Measurements from ENCODE around the gene KRTAP10-11. TPM values are rescaled to one million over a fixed set of nuclear protein-coding genes. Genes with fewer than 3 reads are reported as not detected.
"Not testable (repeated sequence)": the region's sequence is repeated elsewhere in the genome, so short reads cannot be mapped to it uniquely, and the experiment has no call there.

KRTAP10-11 gene
- total RNA-seq (not detected), polyA plus RNA-seq (not detected)
- long read RNA-seq, donor 1, result 0 reads
- long read RNA-seq, donor 2, partial matches to known transcripts, result 0 of 1 reads
- long read RNA-seq, donor 2, other reads (novel, unspliced or antisense), result 0 of 1 reads

GRCh38 chr21:44646366-44647221 lies at the start of gene KRTAP10-11:
TSS of gene KRTAP10-11 (plus strand) at chr21:44646414. CDS start at chr21:44646459, 45 bp downstream.
- H3K4me1 ChIP-seq; H3K27ac ChIP-seq; DNase-seq; intact Hi-C loops (cut with DNase I; ENCODE audit: low total_unique reads); H3K36me3 ChIP-seq; H3K4me3 ChIP-seq: not testable (repeated sequence)
- H3K9me3 ChIP-seq, result peaks cover 0 to 37% (median 32%) of the 10 kb centered on the region in 8 donors
- 76 to 83% (median 78%) methylated on average over 14 to 21 of the region's 21 CpGs for WGBS, 5 donors
- H3K27me3 ChIP-seq (replicated peaks in 1 of 7), result peaks cover 0 to 27% (median 0%) of the 10 kb centered on the region in 7 donors

- Histone ChIP-seq H3K4me1 (no peaks in the 10 kb centered on the region), H3K36me3 (no peaks in the 10 kb centered on the region), H3K27me3 (replicated peaks in 1 of 7) (peaks cover 0 to 38% (median 14%) of the 10 kb centered on the region in 7 donors), H3K4me3 (no peak overlapping the region), H3K27ac (no peak overlapping the region), H3K9me3 (peaks cover 0 to 11% (median 0%) of the 10 kb centered on the region in 8 donors)
- WGBS, 5 donors, result 80 to 88% (median 83%) methylated on average over 11 of the region's 11 CpGs
- DNase-seq, result no peak
- intact Hi-C loops (cut with DNase I; ENCODE audit: low total_unique reads), result no loop called here
- TF ChIP-seq POLR2AphosphoS5 (IDR thresholded peaks at IDR 0.05), result no peak
- TF ChIP-seq POLR2A (IDR thresholded peaks at IDR 0.05), result no peak
- no peak for TF ChIP-seq CTCF (IDR thresholded peaks at IDR 0.05 in 8 of 11, conservative IDR thresholded peaks at IDR 0.05 in 3 of 11)
Observed at GRCh38 chr21:44598061-44598460, 48.2 kb upstream of the KRTAP10-11 start.

DNA sequence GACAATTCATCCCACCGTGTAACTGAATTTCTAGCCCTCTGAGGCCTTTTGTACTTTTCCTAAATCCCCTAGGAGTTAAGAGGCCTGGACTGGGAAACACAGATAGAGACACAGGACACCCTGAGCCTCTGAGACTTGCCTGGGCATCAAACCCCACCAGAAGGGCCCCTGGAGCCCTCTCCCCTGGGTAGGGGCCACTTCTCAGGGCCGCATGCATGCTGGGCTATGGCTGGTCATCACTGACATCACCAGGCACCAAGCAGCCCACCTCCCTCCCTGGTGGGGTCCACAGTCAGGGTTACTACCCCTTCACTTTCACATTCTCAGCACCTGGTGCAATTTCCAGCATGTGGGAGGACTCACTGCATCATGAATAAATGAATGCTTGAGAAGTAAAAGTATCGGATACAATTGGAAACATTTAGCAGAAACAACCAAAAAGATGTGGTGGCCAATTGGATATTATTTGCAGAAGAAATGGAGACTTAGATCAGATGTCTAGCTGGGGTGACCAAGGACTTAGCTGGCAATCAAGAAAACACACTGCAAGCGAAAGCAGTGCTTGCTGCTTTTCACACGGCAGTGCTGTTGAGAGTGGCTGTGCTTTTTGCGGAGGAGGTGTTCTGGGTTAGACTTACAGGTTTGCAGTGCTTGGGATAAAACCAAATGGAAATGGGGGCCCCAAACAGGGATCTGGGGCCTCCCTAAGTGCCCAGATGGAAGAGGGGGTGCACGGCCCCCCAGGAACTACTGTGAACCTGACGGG lies 46.8 kb upstream of the KRTAP10-11 start:
- H3K27me3 ChIP-seq (replicated peaks in 1 of 7), result peaks cover 0 to 46% (median 21%) of the 10 kb centered on the region in 7 donors
- intact Hi-C loops (cut with DNase I; ENCODE audit: low total_unique reads), result loop anchor here (5.0 kb wide), 1 partner anchor 133 kb away; no protein-coding TSS in a partner anchor
- no peaks in the 10 kb centered on the region for H3K36me3 ChIP-seq
- no peak overlapping the region for H3K4me3 ChIP-seq
- H3K9me3 ChIP-seq, result peaks cover 0 to 14% (median 4%) of the 10 kb centered on the region in 8 donors
- no peak overlapping the region for H3K27ac ChIP-seq
- no peak for TF ChIP-seq POLR2AphosphoS5 (IDR thresholded peaks at IDR 0.05)
- no peak for TF ChIP-seq CTCF (IDR thresholded peaks at IDR 0.05 in 8 of 11, conservative IDR thresholded peaks at IDR 0.05 in 3 of 11)
- no peak for TF ChIP-seq POLR2A (IDR thresholded peaks at IDR 0.05)
- no peak for DNase-seq
- H3K4me1 ChIP-seq, result no peaks in the 10 kb centered on the region
- 79 to 90% (median 88%) methylated on average over 8 of the region's 8 CpGs for WGBS, 5 donors

DNA sequence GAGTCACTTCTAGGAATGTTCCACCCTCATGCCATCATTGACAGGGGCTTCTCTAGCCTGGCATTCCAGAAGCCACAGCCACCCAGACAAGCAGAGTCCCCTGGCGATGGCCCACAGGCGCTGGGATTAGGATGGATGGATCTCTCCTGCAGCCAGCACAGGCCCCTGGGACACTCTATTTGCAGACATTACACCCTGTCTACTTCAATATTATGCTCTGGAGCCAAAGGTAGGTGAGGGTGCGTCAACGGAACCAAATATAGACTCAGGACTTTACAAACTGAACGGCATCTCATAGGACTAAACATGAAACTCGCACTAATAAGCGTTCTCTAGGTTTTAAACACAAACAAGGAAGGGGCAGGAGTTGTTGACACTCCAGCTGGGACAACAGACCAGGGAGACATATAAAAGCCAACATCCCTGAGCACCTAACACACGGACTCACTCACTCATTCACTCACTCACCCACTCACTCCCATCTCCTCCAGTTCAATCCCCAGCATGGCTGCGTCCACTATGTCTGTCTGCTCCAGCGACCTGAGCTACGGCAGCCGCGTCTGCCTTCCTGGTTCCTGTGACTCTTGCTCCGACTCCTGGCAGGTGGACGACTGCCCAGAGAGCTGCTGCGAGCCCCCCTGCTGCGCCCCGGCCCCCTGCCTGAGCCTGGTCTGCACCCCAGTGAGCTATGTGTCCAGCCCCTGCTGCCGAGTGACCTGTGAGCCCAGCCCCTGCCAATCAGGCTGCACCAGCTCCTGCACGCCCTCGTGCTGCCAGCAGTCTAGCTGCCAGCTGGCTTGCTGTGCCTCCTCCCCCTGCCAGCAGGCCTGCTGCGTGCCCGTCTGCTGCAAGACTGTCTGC lies 45.9 kb upstream of the KRTAP10-11 start, which contains the start of gene KRTAP10-7:
Gene KRTAP10-7 (plus strand): TSS at position 480 of the 861 bp plus-strand sequence. CDS start 25 bp downstream, at position 505.
- H3K27me3 ChIP-seq (replicated peaks in 1 of 7), result peaks cover 0 to 46% (median 21%) of the 10 kb centered on the region in 7 donors
- not testable (repeated sequence) for DNase-seq, H3K36me3 ChIP-seq, H3K4me3 ChIP-seq, H3K4me1 ChIP-seq, H3K27ac ChIP-seq
- 78 to 91% (median 84%) methylated on average over 13 to 23 of the region's 23 CpGs for WGBS, 5 donors
- peaks cover 0 to 16% (median 4%) of the 10 kb centered on the region in 8 donors for H3K9me3 ChIP-seq
- intact Hi-C loops (cut with DNase I; ENCODE audit: low total_unique reads), result loop anchor here (5.0 kb wide), 1 partner anchor 132 kb away; no protein-coding TSS in a partner anchor

DNA sequence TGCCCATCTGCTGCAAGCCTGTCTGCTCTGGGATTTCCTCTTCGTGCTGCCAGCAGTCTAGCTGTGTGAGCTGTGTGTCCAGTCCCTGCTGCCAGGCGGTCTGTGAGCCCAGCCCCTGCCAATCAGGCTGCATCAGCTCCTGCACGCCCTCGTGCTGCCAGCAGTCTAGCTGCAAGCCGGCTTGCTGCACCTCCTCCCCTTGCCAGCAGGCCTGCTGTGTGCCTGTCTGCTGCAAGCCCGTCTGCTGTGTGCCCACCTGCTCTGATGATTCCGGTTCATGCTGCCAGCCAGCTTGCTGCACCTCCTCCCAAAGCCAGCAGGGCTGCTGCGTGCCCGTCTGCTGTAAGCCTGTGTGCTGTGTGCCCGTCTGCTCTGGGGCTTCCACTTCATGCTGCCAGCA lies 45.1 kb upstream of the KRTAP10-11 start:
- peaks cover 0 to 17% (median 4%) of the 10 kb centered on the region in 8 donors for H3K9me3 ChIP-seq
- DNase-seq, H3K27ac ChIP-seq, H3K36me3 ChIP-seq, H3K4me1 ChIP-seq, H3K4me3 ChIP-seq: not testable (repeated sequence)
- H3K27me3 ChIP-seq (replicated peaks in 1 of 7), result peaks cover 0 to 46% (median 21%) of the 10 kb centered on the region in 7 donors
- intact Hi-C loops (cut with DNase I; ENCODE audit: low total_unique reads), result loop anchor here (5.0 kb wide), 1 partner anchor 131 kb away; no protein-coding TSS in a partner anchor
- 65 to 81% (median 76%) methylated on average over 1 to 10 of the region's 10 CpGs for WGBS, 5 donors

All from spleen (tissue), 13 donors.